Nucleus accumbens (tissue), 56 donors: ENCODE results near the gene ADGRG2.

ENCODE experiments used
- DNase-seq, 56 donors: peaks; one replicate each; lab custom pipeline; 2025; lab: John Stamatoyannopoulos, UW

The ADGRG2 gene

GRCh38 chrX:19007011-19007410, 115.3 kb downstream of the ADGRG2 start:
- DNase-seq = no peak

DNA sequence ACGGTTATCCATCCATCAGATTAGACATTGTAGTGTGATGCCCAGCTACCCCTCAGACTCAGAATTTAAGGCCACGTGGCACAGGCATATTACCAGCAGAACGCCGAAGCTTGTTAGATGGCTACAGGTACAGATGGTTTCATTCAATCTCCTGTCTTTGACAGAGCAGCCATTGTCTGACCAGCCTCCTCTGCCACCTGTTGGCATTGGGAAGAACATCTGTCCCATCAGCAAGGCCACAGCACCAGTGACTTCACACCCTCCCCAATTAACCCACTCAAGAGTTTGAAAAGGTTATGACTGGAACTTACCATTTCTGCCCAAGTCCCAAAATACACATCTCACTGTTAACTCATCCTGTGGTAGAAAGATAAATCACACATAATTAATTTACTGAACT, 116.4 kb downstream of the ADGRG2 start:
- no peak for DNase-seq

- no peak for DNase-seq
Measured at GRCh38 chrX:19003756-19004155, 118.5 kb downstream of the ADGRG2 start.

DNA sequence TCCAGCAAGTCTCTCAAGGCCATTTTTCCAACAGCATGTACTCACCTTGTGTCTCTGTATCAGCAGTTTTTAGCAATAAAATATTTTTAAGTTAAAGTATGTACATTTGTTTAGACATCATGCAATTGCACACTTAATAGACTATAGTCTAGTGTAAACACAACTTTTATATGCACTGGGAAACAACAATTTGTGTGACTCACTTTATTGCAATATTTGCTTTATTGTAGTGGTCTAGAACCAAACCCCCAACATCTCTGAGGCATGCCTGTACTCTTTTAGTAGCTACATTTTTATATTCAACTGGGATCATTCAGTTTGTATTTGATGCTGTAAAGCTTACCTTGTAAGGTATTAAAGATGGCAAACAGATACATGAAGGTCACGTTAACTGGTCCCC, 123.6 kb downstream of the ADGRG2 start:
- no peak for DNase-seq

DNA sequence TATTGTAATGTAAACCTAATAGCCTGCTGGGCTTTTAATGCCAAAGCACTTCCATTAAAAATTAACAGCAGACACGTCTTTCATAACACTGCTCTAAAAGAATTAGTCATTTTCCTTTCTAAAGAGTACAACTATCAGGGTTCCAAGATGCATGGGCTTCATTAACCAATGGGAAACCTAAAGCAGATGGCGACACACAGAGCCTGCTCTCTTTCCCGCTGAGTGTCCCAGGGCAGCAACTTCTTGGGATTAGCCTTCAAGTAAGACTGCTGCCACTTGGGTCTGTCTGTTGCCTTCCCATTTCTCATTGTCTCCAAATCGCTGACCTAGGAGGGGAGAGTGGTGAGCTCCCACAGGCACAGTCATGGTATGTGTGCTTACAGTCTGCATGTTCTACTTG, 124.4 kb downstream of the ADGRG2 start:
- DNase-seq = no peak

DNA sequence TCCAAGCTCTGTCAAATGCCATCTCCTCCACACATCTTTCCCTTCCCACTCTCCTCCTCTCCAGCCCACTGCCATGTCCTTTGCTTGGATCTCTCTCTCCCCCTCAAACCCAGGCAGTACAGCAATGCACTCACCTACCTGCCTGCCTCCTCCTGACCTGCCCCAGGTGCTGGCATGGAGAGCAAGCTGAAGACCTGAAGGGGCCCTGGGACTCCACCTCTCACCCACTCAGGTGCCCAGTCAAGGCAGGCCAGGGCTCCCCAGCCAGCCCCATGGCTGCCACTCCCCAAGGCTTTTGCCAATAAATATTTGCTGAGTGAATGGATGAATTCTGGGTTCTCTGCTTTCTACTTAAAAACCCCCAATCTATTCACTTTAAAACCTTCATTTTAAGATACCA, 125.7 kb downstream of the ADGRG2 start:
- no peak for DNase-seq

DNA sequence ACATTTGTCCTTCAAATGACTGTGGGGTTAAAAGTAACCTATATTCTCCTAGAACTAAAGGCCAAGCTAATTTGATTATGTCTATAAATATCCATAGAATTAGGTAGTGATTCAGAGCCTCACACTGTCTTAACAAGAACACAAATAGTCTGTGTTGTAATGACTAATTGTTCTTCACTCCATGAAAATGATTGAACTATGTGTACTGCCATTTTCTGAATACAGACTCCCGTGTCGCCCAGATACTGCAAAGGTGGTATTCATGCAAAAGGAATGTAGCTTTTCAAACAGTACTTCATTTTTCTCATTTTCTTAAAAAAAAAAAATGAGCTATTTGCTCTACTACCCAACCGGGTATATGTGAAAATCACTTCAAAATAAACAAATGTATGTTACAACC, 127.0 kb downstream of the ADGRG2 start:
- no peak for DNase-seq

GRCh38 chrX:18994713-18995112, 127.6 kb downstream of the ADGRG2 start:
- DNase-seq = no peak

GRCh38 chrX:18992829-18993228, 129.4 kb downstream of the ADGRG2 start:
- DNase-seq = no peak

DNA sequence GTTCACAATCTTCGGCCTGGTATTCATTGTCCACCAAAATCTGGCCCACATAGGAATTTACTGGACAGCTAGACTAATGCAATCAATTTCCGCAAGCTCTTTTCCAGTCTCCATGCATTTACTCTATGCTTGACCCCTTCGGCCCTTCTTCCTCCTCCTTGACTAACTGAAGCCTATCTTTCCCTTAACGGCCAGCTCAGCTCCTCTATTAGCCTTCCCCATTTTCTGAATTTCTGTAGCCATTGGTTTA, 137.2 kb downstream of the ADGRG2 start:
- no peak for DNase-seq

- peak in 55 of 56 donors; percentile 12 to 87 (median 74) for DNase-seq
Measured at GRCh38 chrX:18984381-18985185, 137.7 kb downstream of the ADGRG2 start.

GRCh38 chrX:18983666-18984380, 138.4 kb downstream of the ADGRG2 start, which contains the start of gene PHKA2:
PHKA2 (minus strand) TSS chrX:18984114; CDS start chrX:18983932, 182 bp downstream.
- DNase-seq = peak in 38 of 56 donors; percentile 6 to 71 (median 31)

DNA sequence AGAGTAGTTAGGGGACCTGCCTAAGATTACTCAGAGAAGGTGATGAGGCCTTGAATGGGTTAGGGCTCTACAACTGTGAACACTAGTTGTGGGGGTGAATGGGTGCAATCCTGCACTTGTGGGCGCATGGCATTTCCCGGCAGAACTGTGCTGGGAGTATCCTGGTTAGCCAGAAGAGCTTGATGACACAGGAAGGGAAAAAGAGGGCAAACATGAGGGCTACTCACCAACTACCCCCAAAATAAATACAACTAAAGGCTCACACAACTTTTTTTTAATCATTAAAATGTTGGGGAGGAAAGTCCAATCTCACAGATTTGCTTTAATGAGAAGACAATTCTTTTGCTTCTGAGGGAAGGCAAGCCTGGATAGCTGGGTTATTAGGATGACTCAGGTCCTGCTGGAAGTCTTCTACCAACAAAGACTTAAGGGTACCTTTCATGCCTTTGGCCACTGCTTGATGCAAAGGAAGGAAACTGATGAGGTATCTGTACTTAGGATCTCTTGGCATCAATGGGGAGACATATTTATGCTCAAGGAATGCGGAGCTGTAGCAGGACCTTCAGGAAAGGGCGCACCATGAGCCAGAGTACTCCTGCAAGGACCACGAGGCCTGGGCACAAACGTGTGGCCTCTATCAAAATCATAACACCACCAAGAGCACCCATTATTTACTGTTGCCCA, 141.0 kb downstream of the ADGRG2 start:
- no peak for DNase-seq

DNA sequence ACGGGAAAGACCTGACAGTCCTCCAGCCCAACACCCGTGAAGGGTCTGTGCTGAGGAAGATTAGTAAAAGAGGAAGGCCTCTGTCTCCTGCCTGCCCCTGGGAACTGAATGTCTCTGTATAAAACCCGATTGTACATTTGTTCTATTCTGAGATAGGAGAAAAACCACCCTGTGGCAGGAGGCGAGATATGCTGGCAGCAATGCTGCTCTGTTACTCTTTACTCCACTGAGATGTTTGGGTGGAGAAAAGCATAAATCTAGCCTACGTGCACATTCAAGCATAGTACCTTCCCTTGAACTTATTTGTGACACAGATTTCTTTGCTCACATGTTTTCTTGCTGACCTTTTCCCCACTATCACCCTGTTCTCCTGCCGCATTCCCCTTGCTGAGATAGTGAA, 142.0 kb downstream of the ADGRG2 start:
- DNase-seq = peak in 3 of 56 donors; percentile 0 to 12 (median 0)

DNA sequence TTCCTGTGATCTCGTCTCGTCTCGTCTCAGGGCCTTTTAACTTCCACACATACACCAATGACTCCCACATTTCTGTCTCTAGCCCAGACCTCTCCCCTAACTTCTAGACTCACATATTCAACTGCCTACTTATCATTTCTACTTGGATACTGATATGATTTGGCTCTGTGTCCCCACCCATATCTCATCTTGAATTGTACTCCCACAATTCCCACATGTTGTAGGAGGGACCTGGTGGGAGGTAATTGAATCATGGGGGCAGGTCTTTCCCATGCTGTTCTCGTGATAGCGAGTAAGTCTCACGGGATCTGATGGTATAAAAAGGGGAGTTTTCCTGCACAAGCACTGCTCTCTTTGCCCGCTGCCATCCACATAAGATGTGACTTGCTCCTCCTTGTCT, 147.3 kb downstream of the ADGRG2 start:
- no peak for DNase-seq

DNA sequence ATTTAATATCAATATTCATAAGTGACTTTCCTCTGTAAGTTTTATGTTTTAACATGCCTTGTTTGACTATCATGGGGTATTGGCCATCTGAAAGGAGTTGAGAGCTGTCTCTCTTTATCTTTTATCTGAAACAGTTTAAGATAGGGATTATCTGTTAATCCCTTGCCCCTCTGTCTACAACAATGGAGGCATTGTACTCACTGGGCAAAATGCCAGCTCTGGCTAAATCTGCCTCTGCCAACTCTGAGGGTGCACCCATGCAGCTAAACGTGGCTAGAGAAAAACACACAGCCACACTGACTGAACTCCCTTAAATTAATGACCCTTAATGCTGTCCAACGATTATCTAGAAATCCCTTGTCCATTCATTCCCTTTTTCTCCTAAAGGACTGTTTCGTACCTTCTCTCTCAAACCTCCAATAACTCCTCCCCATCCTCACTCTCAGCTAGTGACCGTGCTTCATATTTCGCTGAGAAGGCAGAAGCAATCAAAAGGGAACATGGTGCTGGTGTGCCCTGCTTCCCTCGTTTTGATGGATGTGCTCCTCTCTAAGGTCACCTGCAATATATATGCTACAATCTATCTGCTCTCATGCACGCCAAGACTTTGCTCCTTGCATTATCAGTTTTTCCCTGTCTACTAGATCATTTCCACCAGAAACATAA, 148.6 kb downstream of the ADGRG2 start:
- peak in 27 of 56 donors; percentile 0 to 64 (median 8) for DNase-seq

- DNase-seq = no peak
Measured at GRCh38 chrX:18971506-18971905, 150.8 kb downstream of the ADGRG2 start.

GRCh38 chrX:18970465-18970864, 151.8 kb downstream of the ADGRG2 start:
- no peak for DNase-seq

- DNase-seq = no peak
Measured at GRCh38 chrX:18966624-18967023, 155.6 kb downstream of the ADGRG2 start.

GRCh38 chrX:18964901-18965300, 157.4 kb downstream of the ADGRG2 start:
- no peak for DNase-seq

DNA sequence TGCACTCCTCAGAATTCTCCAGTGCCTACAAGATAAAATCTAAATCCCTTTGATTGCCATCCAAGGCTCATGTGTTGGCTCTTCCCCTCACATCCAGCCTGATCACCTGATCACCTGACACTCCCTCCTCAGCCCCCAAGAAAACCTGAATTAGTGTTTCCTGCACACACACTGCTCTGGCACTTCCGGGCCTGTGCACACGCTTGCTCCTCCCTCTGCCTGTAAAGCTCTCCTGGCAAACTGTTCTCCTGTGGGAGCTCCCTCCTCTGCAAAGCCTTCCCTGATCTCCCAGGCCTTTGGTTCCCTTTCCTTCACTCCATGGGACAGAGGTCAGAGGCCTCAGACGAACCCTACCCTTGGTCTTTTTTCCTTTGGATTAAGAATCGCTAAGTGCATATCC, 158.2 kb downstream of the ADGRG2 start:
- no peak for DNase-seq
